ENCODE results near the gene LRRC47. TPM values are rescaled to one million over a fixed set of nuclear protein-coding genes. Genes with fewer than 3 reads are reported as not detected.

Gene LRRC47
- total RNA-seq, 1 donor from 2014 or later: 52.3 TPM

DNA sequence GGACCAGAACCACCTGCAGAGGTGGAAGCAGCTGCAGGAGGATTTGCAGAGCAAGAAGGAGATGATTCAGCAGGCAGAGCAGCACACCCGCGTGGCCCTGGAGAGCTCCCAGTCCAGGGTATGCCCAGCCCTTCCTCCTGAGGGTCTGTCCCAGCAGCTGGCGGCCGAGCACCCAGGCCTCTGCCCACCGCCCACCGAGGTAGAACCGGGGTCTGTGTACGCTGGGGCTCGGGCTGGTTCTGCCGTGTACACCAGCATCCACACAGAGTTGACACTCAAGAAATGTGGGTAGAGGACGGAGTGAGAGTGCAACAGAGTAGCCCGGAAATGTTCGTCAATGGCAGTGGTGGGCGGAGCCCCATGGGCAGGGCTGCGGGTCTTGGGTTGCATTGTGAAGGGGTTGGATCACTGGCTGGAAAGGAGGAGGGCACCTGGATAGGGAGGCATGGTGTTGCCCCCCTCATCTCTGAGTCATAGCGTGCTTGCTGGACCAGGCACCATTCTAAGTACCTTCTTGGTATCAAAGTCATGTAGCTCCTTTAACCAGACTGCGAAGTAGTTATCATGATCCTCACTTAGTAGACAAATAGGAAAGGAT, 28.9 kb downstream of the LRRC47 start:
- DNase-seq (ENCODE audit: extremely low spot score, unreplicated experiment): no peak
- TF ChIP-seq, protein P1, sequence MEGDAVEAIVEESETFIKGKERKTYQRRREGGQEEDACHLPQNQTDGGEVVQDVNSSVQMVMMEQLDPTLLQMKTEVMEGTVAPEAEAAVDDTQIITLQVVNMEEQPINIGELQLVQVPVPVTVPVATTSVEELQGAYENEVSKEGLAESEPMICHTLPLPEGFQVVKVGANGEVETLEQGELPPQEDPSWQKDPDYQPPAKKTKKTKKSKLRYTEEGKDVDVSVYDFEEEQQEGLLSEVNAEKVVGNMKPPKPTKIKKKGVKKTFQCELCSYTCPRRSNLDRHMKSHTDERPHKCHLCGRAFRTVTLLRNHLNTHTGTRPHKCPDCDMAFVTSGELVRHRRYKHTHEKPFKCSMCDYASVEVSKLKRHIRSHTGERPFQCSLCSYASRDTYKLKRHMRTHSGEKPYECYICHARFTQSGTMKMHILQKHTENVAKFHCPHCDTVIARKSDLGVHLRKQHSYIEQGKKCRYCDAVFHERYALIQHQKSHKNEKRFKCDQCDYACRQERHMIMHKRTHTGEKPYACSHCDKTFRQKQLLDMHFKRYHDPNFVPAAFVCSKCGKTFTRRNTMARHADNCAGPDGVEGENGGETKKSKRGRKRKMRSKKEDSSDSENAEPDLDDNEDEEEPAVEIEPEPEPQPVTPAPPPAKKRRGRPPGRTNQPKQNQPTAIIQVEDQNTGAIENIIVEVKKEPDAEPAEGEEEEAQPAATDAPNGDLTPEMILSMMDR (IDR thresholded peaks at IDR 0.05): no peak
- H3K4me3 Mint-ChIP-seq (ENCODE audit: unreplicated experiment): no peak overlapping the region
- peaks cover 27% of the 10 kb centered on the region for H3K27me3 Mint-ChIP-seq (ENCODE audit: unreplicated experiment)
- H3K36me3 Mint-ChIP-seq (ENCODE audit: unreplicated experiment): no peaks in the 10 kb centered on the region
- peaks cover 3% of the 10 kb centered on the region for H3K4me1 Mint-ChIP-seq (ENCODE audit: unreplicated experiment)
- no peak overlapping the region for H3K27ac Mint-ChIP-seq (ENCODE audit: unreplicated experiment)
- no peaks in the 10 kb centered on the region for H3K9me3 Mint-ChIP-seq (ENCODE audit: unreplicated experiment)

DNA sequence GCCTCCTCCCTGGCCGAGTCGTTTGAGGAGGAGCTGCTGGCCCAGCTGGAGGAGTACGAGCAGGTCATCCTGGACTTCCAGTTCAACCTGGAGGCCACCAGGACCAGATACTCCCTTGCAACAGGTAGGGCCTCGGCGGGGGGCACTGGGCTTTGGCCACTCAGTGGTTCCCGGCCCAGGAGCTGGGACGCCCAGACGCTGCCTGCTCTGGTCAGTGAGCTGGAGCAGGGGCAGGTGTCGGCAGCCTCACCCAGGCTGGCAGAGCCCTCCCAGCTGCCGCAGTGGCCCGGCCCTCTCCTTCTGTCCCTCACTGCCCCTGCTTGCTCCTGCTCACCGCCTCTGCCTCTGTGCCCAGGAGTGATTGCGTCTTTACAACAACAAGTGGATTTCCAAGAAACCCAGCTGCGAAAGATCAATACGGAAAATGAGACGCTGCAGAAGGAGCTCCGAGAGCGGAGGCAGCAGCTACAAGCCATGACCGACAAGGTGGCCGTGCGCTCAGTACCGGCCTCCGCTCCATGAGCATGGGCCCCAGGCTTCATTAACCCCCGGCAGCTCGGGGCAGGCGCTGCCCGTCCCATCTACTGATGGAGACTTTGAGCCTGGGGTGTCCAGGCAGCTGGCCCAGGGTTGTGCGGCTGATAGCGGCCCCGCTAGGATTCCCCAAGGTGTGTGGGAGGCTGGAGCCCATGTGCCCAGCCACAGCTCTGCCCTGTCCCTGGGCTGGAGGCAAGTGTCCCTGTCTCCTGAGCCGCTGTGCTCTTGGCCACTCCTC, 32.8 kb downstream of the LRRC47 start:
- H3K36me3 Mint-ChIP-seq (ENCODE audit: unreplicated experiment): no peaks in the 10 kb centered on the region
- no peak overlapping the region for H3K4me3 Mint-ChIP-seq (ENCODE audit: unreplicated experiment)
- no peak for DNase-seq (ENCODE audit: extremely low spot score, unreplicated experiment)
- peaks cover 48% of the 10 kb centered on the region for H3K27me3 Mint-ChIP-seq (ENCODE audit: unreplicated experiment)
- peaks cover 11% of the 10 kb centered on the region for H3K9me3 Mint-ChIP-seq (ENCODE audit: unreplicated experiment)
- H3K4me1 Mint-ChIP-seq (ENCODE audit: unreplicated experiment): no peaks in the 10 kb centered on the region
- TF ChIP-seq, protein P1 (IDR thresholded peaks at IDR 0.05): no peak
- no peak overlapping the region for H3K27ac Mint-ChIP-seq (ENCODE audit: unreplicated experiment)

- Mint-ChIP-seq H3K27ac (ENCODE audit: unreplicated experiment) (no peak overlapping the region), H3K27me3 (ENCODE audit: unreplicated experiment) (peaks cover 49% of the 10 kb centered on the region), H3K4me1 (ENCODE audit: unreplicated experiment) (no peaks in the 10 kb centered on the region), H3K9me3 (ENCODE audit: unreplicated experiment) (peaks cover 11% of the 10 kb centered on the region), H3K36me3 (ENCODE audit: unreplicated experiment) (no peaks in the 10 kb centered on the region), H3K4me3 (ENCODE audit: unreplicated experiment) (no peak overlapping the region)
- TF ChIP-seq, protein P1 (IDR thresholded peaks at IDR 0.05): no peak
- DNase-seq (ENCODE audit: extremely low spot score, unreplicated experiment): no peak
Observed at GRCh38 chr1:3762873-3763228, 33.4 kb downstream of the LRRC47 start.

- no peaks in the 10 kb centered on the region for H3K36me3 Mint-ChIP-seq (ENCODE audit: unreplicated experiment)
- H3K27me3 Mint-ChIP-seq (ENCODE audit: unreplicated experiment): peaks cover 45% of the 10 kb centered on the region
- no peak overlapping the region for H3K27ac Mint-ChIP-seq (ENCODE audit: unreplicated experiment)
- no peak for DNase-seq (ENCODE audit: extremely low spot score, unreplicated experiment)
- H3K4me3 Mint-ChIP-seq (ENCODE audit: unreplicated experiment): no peak overlapping the region
- peaks cover 11% of the 10 kb centered on the region for H3K9me3 Mint-ChIP-seq (ENCODE audit: unreplicated experiment)
- no peaks in the 10 kb centered on the region for H3K4me1 Mint-ChIP-seq (ENCODE audit: unreplicated experiment)
- TF ChIP-seq, protein P1 (IDR thresholded peaks at IDR 0.05): no peak
Observed at GRCh38 chr1:3762151-3762872, 34.0 kb downstream of the LRRC47 start.
